ENCODE results near the gene LRAT. TPM values are rescaled to one million over a fixed set of nuclear protein-coding genes. Genes with fewer than 3 reads are reported as not detected.

The LRAT gene
- total RNA-seq = not detected in 2 replicates

DNA sequence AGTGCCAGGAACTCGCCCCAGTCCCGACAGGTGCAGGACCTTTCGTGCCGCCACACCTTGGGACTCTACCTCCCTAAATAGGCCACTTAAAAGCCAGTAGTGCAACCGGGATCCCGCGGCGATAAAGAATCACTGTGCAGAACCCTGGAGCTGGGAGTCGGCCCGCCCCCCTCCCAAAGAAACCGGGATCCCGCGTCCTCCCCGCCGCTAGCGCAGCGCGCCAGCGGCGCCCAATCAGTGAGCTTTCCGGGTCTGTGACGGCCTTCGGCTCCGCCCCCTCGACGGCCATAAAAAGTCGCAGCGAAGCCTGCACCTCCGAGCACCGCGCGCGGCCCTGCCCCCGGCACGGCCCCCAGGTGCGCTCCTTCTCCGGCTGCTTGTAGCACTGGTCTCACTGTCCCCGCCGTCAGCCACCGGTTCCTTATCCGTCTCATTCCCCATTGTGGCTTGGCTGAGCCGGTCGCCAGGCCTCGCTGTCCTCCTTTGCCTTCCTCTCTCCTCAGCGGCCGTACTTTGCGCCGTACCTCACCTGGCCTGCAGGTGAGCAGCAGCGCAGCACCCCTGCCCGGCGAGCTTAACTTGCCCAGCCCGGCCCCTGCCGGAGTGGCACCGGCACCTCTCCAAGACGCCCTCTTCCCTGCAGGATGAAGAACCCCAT is at the start of gene LRAT:
LRAT (plus strand) TSS at position 318 of the 658 bp plus-strand sequence; CDS start at position 645, 327 bp downstream.

DNA sequence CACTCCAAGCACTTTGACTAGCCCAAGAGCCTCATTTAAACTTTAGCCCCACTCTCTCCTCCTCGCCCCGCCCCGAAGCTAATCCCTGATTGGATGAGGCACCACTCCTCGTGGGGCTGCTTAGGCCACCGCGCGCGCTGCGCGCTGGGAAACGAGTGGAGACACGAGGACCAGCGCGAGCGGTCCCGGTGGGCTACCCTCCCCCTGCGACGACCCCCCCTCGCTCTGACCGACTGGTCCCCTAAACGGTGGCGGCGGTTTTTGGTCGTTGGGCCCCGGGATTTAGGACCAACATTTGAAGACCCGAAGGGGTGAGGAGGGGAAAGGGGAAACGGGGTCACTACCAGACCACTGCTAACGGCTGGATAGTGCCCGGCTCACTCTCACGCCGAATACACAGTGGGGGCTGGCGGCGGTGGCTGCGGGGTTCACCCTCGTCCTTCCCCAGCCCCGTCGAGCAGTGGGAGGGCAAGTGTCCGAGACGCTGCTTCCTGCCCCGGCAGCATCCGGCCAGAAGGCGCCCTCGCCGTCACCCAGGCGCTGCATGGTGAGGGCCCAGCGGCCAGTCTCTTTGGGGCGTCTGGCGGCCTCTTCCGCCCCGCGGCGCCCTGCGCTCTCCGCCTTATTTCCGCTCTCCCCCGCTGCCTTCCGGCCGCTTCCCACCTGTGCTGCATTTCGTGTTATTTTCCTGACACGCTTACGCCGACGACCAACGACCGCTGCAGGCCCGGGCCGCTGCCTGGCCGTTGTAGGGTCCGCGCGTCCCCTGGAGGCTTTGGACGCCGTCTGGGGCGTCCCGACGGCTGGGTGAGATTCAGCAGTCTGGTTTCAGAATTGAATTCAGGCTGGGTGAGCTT is 37.6 kb downstream of the LRAT start, which contains the start of gene RBM46:
RBM46 (plus strand) TSS at position 147 of the 857 bp plus-strand sequence. CDS start 15,481 bp downstream, outside the sequence.

Other genes starting within 250 kb of the LRAT start
- gene PLRG1, start 193.6 kb upstream of the LRAT start, total RNA-seq = 22.7 and 44.3 TPM in 2 replicates
- not detected in 2 replicates for gene FGB, start 181.0 kb upstream of the LRAT start, total RNA-seq
- gene FGA, start 153.3 kb upstream of the LRAT start, total RNA-seq = not detected in 2 replicates
- not detected in 2 replicates for gene FGG, start 131.3 kb upstream of the LRAT start, total RNA-seq
- gene RBM46, start 37.3 kb downstream of the LRAT start, total RNA-seq = 0.20 TPM in 1 of 2 replicates, not detected in the other

Measured in cardiac ventricle fibroblast (primary cell).